ENCODE data around the gene GLTP.
A peak's percentile ranks its signal among the peaks of the same experiment; 100 is the strongest.

GLTP gene

GRCh38 chr12:109820816-109821381 is 59.4 kb downstream of the GLTP start:
- DNase-seq (ENCODE audit: low spot score), result no peak

- DNase-seq (ENCODE audit: low spot score), result no peak
Measured at GRCh38 chr12:109818905-109819500, 61.3 kb downstream of the GLTP start.

GRCh38 chr12:109818253-109818652 is 62.1 kb downstream of the GLTP start:
- no peak for DNase-seq (ENCODE audit: low spot score)

GRCh38 chr12:109817627-109818231 is 62.6 kb downstream of the GLTP start:
- no peak for DNase-seq (ENCODE audit: low spot score)

- DNase-seq (ENCODE audit: low spot score), result no peak
Measured at GRCh38 chr12:109816870-109817269, 63.5 kb downstream of the GLTP start.

GRCh38 chr12:109815757-109816617 is 64.4 kb downstream of the GLTP start:
- DNase-seq (ENCODE audit: low spot score), result no peak

- DNase-seq (ENCODE audit: low spot score), result no peak
Measured at GRCh38 chr12:109815225-109815624, 65.1 kb downstream of the GLTP start.

- no peak for DNase-seq (ENCODE audit: low spot score)
Measured at GRCh38 chr12:109814600-109815150, 65.7 kb downstream of the GLTP start.

- DNase-seq (ENCODE audit: low spot score), result no peak
Measured at GRCh38 chr12:109813810-109814416, 66.4 kb downstream of the GLTP start.

- DNase-seq (ENCODE audit: low spot score), result no peak
Measured at GRCh38 chr12:109811624-109811995, 68.7 kb downstream of the GLTP start.

- no peak for DNase-seq (ENCODE audit: low spot score)
Measured at GRCh38 chr12:109810954-109811623, 69.3 kb downstream of the GLTP start.

GRCh38 chr12:109808876-109809646 is 71.3 kb downstream of the GLTP start:
- DNase-seq (ENCODE audit: low spot score), result no peak

GRCh38 chr12:109807954-109808643 is 72.2 kb downstream of the GLTP start:
- DNase-seq (ENCODE audit: low spot score), result no peak

GRCh38 chr12:109804820-109805761 is 75.2 kb downstream of the GLTP start:
- peak; percentile 92 for DNase-seq (ENCODE audit: low spot score)

- no peak for DNase-seq (ENCODE audit: low spot score)
Measured at GRCh38 chr12:109803678-109804077, 76.7 kb downstream of the GLTP start.

GRCh38 chr12:109802828-109803227 is 77.5 kb downstream of the GLTP start:
- no peak for DNase-seq (ENCODE audit: low spot score)
